GM20431 (cell line): ENCODE results near the gene SCIN.

Experiments used
- in situ Hi-C: fragments of 300-500 bp; cut with MseI, MboI; formaldehyde crosslinking; loops from one replicate; pipeline ENCODE4 v1.15.0; 2020; ENCODE audit warnings: low sequenced_read_pairs; ENCODE audit not compliant: unreplicated experiment

SCIN gene

DNA sequence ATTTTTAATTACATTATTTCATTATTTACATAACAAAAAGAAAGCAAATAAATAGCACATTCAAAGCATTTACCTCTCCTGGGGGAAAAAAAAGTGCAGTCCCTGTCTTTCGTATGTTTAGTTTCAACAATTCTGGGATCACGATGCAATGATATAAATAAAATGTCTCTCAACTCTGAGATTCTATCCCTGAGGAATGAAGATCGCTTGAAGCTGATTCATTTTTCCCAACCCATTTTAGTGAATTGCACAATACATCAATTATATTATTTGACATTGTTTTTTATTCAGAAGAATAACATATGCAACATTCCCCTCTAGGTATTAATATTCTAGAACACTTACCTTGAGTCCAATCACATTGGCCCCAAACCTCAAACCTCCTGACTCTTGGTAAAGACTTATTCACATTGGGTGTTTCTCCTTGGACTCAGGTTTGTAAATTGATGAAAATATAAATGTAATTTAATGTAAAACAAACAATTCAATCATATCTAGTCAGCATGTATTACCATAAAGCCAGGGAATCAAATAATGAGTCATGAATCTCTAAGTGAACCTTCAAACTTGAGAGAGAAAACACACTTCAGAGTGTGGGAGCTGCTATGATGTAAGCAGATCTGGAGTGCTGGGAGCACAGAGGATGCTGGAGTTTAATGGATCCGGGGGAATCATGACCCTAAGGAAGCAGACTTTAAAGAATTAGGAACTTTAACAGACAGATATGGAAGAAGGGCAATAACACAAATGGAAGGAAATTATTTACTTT lies 5.3 kb upstream of the SCIN start:
- in situ Hi-C loops = no loop called here

DNA sequence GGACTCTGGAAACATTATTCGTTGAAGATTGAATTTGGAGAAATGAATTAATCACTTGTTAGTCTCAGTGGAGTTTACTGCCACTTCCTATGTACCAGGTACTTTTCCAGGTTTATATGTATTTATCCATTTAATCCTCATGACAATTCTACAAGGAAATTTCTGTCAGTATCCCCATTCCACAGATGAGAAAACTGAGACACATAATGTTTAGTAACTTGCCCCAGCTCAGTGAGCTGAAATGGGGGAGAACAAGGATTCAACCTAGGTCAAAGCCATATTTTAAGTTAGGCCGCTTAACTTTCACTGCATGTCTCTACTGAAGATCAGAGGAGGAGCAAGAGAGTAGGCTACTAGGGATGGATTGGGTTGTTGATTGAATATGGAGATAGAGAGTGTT lies 4.6 kb upstream of the SCIN start:
- in situ Hi-C loops = no loop called here

DNA sequence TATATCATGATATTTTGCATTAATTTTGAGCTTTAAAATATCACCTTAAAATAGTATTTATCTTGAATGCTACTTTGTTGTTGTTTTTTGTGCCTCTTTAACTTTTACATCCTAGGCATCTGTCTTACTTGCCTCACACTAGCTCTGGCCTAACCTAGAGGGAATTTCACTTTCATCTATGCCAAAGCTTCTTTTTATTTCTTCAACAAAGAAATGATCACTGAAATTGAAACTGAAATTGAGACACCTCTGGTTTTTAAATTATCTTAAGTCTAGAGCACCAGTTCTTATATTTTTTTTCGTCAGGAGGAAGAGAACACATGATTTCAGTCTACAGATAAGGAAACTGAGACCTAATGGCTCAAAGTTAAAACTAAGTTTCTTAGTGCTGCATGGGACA lies 3.5 kb upstream of the SCIN start:
- in situ Hi-C loops = no loop called here

- in situ Hi-C loops = no loop called here
Measured at GRCh38 chr7:12569673-12570072, 847 bp upstream of the SCIN start.

DNA sequence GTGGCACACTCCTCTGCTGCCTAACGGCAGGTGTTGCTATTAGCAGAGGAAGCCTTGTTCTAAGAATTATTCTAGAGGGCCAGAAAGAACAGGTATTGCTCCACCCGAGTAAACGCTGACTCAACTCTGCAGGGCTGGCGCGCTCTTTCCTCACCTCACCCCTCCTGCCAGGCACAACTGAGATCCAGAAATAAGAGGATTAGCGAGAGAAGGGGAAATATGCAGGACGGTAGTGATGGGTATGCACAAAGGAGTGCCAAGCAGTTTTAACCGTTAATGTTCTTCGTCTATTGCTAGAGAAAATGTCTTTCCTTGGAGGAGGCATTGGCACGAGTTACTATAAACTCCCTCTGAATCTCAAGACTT lies 369 bp upstream of the SCIN start:
- in situ Hi-C loops = no loop called here

DNA sequence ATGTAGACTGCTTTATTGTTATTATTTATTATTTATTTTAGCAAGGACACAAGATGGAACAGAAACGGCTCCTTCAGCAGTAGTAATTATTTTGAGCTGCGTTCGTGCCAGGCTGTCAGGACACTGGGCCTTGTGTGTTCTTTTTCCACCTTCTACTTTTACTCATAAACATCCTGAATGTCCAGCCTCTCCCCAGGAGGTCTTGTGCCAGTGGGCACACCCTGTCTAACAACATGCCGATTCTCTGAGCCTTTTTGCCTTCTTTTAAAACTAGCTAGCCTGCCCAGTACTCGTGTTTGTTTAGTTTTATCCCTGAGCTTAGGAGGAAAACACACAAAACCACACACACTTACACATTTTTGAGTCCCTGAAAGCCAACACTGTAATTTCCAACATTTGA lies 1.2 kb downstream of the SCIN start:
- in situ Hi-C loops = no loop called here

- in situ Hi-C loops = no loop called here
Measured at GRCh38 chr7:12572941-12573575, 2.5 kb downstream of the SCIN start.

DNA sequence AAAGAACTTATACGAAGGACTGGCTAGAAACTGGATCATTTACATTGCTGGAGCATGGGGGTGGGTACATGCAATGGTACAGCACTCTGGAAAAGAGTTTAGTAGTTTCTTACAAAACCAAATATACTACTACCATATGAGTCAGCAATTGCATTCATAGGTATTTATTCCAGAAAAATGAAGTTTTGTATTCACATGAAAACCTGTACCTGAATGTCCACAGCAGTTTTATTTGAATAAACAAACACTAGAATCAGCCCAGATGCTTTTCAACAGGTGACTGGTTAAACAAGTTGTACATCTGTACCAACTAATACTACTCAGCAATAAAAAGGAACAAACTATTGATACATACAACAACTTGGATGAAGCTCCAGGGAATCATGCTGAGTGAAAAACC lies 3.4 kb downstream of the SCIN start:
- in situ Hi-C loops = no loop called here

DNA sequence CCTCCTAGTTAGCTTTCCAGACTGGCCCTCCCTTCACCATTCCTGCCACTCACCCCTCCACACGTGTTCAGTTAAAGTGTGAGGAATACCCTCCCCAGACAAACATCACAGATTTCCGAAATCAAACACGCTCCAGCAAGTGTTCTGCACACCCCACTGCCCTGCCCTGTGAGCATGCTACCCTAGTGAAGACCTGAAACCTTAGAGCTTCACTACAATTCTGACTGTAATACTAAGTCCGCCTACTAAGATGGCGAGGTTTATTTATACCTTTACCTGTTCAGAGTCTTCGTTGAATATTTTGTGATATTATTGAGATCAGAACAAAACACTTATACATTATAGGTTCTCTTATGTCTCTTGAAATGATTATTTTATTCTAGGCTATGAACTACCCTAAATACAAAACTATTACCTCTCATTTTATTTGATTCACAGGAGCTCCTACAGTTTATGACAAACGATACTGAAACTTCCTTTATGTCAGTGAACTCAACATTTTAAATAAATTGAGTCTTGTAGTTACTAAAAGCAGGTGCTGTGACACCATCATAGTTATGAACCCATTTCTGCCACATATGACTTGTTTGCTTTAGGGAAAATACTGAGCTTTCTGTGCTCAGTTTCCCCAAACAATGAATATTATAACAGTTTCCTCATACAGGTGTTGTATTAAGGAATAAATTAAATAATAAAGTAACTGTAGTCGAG lies 8.6 kb downstream of the SCIN start:
- in situ Hi-C loops = no loop called here

- in situ Hi-C loops = no loop called here
Measured at GRCh38 chr7:12581897-12582296, 11.4 kb downstream of the SCIN start.

DNA sequence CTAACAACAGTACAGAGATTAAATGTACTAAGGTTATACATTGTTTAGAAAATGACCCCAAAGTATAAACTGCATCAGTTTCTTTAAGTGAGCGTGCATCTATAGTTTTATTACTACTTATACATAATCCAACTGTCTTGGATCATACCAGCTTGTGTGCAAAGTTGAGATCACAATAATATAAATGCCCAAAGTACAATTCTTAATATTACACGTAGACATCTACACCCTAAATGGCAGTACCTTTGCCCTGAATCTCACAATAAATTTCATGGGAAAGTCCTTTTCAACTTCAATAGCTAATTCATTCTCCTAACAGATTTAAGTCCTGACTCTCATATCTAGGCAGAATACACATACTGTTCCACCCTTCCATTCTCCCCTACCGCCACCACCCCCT lies 11.8 kb downstream of the SCIN start:
- in situ Hi-C loops = no loop called here

DNA sequence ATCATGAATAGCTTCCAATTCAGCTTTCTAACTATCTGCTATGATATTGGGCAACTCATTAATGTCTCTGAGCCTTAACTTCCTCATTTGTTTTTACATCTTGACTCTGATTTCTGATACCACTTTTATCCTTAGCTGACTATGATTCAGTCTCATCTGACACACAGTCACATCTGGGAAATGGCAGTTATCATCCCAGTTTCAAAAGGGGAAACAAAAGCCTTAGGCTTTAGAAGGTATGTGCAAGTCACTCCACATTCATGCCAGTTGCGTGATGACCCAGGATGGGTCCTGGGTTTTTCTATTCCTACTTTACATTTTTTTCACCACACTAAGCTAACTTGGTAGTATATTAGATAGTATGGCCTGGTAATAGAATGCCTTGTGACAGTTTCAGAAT lies 12.7 kb downstream of the SCIN start:
- in situ Hi-C loops = no loop called here

DNA sequence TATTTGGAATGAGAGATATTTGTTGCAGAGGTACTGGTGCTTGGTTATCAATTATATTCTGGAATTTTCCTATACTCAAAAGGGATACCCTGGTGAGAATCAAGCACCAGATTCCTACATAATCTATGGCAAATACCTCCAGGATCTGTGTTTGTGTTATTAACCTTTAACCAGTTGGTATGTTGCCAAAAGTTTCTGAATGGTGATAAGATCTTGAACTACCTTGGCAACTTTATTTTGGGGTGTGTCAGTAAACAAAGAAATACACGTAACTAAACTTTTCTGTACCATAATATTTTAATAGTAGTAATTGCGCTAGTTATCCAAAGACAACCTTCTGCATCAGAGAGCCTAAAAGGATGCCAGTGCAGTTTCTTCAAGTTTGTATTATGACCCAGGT lies 13.4 kb downstream of the SCIN start:
- in situ Hi-C loops = no loop called here

GRCh38 chr7:12584930-12585329 lies 14.4 kb downstream of the SCIN start:
- in situ Hi-C loops = no loop called here

- in situ Hi-C loops = no loop called here
Measured at GRCh38 chr7:12586271-12586670, 15.8 kb downstream of the SCIN start.

DNA sequence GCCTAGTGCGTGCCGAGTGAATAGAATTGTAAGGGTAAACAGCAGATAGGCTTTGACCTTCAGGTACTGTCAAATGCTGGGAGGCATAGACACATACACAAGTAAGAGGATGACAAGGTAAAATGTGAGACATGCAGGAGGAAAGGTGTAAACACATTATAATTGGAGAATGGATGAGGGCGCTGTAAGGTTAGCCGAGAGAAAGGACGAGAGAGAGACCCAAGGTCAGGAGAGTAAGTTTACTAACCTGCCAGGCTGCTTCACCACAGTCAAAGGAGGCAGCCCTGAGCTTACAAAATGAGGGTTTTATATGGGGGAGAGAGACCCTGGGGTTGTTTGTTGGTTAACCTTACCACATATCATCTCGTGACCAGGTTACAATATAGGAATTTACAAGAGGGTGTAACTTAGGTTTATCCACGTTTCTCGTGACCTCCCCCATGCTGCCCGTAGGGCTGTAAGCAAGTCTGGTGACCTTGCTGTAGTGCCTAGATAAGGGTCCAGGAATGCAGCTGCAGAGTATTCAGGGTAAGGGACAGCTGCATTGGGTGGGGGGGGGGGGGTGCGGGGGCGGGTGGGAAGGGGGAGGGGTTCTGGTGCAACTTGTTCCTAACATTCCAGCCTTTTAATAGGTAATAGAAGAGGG lies 17.9 kb downstream of the SCIN start:
- in situ Hi-C loops = no loop called here

- in situ Hi-C loops = no loop called here
Measured at GRCh38 chr7:12590559-12590958, 20.0 kb downstream of the SCIN start.

DNA sequence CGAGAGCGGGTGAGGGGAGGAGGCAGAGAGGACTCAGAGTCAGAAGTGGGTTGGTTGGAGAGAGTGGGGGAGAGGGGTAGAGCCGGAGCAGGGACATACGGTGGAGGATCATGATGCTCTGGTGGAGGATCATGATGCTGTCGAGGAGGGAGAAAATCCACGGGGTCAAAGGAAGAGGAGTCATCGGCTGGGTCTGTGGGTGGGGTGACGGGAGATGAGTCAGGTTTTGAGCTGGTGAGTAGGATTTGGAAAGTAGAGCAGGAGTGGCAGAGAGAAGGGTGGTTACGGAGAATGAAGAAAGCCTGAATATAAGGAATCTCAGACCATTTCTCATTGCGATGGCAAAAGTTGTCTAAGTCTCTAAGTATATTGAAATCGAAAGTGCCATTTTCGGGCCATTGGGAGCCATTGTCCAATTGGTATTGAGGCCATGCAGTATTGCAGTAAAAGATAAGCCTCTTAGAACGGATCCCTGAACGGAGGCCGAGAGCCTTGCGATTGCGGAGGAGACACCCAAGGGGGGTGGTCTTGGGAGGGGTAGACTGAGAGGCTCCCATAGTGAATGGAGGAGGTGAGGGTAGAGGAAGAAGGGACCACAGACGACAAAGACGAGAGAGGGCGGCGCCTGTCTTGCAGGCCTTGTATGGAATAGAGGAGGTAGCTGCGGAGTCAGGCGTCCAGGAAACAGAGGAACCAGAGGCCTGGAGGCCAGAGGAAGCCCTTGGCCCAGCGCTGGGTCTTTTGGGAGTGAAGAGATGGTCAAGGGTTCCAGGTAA lies 23.8 kb downstream of the SCIN start:
- in situ Hi-C loops = no loop called here

GRCh38 chr7:12595148-12595547 lies 24.6 kb downstream of the SCIN start:
- in situ Hi-C loops = no loop called here

DNA sequence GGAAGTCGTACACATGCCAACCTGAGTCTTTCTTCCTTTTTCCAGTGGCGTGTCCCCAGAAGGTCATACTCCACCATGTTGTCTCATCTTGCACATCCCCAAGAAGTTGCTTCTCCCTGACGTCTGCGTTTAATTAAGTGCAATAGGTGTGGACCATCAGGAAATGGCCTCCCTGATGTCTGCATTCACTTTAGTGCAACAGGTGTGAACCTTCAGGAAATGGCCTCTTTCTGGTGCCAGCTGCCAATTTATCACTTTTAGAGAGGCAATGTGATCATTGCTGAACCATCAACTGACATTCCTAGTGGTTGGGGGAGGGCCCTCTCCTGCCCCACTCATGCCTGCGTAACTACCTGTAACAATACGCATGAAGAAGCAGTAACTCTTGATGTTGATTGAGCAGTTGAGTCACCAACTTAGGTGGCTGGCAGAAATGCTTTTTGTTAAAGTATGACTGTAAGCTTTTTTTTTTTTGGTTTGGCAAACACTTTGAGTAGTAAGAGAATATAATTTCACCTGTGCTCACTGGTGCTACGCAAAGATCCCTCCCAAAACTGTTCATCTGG lies 25.8 kb downstream of the SCIN start:
- in situ Hi-C loops = no loop called here
